GM18858 (cell line): ENCODE results near the gene NTN5.
"Not testable (repeated sequence)": the region's sequence is repeated elsewhere in the genome, so short reads cannot be mapped to it uniquely, and the experiment has no call there.

Experiments
- ATAC-seq: cut with Tn5 transposase; IDR thresholded peaks from one replicate; pipeline ENCODE4 v1.9.1; 2021; ENCODE audit not compliant: unreplicated experiment

The NTN5 gene

DNA sequence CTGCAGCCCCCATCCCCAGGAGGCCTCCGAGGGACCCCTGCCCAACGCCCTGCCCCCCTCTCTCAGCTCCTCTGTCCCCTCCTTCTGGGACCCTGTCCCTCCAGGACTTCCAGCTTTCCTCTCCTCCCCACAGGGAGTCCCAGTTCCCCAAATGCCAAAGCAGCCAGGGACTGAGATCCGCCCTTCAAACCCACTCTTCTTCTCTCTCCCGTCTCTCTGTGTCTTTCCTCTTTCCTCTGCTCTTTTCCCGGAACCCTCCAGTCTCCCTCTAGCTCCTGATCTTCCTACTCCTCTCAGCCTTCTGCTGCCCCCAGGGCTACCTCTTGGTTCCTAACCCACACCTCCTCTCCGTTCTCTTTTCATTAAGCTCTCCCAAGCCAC is 27.2 kb downstream of the NTN5 start:
- ATAC-seq, result no peak

DNA sequence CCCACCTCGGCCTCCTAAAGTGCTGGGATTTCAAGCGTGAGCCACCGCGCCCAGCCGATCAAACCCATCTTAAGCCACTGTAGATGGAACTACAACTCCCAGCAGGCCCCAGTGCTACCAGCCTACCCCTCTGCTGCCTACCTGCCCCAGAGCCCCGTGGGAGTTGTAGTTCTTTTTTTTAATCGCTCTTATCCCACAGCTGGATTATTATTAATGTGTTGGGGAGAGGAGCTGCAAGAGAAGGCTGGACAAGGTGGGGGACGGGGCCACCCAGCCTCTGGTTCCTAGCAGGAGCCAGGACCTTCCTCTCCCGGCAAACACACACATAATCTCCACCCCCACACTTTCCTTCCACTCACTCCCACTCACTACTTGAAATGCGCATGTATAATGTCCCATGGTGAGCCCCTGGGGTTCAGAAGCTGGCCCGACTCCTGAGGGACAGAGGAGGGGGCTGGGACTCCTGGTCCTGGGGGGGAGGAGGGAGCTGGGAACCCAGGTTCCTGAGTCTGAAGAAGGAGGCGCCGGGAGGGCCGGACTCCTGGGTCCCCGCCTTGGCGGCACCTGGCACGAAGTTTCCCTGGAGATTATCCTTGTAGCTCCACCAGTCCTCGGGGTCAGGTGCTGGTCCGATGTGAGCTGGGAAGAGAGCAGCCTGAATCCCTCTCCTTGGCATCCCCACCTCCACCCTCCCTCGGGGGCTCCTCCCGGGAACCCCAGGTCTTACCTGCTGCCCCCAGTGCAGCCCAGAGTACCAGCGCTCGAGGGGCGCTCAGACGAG is 27.8 kb downstream of the NTN5 start:
- no peak for ATAC-seq

DNA sequence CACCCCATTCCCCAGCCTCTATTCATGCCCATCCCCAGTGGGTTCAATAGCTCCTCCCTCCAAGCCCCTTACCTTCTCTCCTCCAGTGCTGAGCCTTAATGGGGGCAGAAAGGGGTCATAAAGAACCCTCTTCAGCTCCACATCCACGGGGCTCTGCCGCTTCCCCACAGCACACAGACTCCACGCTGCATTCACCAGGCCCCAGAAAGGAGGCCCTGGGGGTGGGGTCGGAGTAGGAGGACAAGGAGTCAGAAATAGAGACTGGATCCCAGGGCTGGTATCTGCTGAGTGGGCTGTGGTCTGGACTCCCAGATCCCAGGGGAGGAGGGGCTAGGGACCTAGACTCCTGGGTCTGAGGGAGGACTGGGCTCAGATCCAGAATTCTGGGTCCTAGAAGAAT is 28.5 kb downstream of the NTN5 start:
- no peak for ATAC-seq

DNA sequence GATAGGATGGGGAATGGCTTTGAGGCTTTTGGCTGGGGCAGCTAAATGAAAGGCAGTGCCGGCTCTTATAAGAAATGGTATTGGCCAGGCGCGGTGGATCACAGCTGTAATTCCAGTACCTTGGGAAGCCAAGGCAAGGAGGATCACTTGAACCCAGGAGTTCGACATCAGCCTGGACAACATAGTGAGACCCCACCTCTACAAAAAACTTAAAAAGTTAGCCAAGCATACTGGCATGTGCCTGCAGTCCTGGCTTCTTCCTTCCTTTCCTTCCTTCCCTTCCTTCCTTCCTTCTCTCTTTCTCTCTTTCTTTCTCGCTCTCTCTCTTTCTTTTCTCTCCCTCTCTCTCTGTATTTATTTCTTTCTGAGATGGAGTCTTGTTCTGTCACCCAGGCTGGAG is 30.0 kb downstream of the NTN5 start:
- ATAC-seq, result no peak

DNA sequence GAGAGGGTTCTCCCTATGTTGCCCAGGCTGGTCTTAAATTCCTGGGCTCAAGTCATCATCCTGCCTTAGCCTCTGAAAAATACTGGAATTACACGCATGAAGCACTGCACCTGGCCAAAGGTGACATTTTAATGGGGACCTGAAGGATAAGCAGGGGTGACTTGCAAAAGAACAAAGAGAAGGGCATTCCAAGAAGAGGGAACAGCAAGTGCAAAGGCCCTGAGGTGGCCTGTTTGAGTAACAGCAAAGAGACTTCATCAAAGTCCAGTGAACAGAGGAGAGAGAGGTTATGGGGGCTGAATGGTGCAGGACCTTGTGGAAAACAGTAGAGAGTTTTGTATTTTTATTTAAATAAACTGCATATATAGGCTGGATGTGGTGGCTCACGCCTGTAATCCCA is 31.0 kb downstream of the NTN5 start:
- ATAC-seq, result no peak

DNA sequence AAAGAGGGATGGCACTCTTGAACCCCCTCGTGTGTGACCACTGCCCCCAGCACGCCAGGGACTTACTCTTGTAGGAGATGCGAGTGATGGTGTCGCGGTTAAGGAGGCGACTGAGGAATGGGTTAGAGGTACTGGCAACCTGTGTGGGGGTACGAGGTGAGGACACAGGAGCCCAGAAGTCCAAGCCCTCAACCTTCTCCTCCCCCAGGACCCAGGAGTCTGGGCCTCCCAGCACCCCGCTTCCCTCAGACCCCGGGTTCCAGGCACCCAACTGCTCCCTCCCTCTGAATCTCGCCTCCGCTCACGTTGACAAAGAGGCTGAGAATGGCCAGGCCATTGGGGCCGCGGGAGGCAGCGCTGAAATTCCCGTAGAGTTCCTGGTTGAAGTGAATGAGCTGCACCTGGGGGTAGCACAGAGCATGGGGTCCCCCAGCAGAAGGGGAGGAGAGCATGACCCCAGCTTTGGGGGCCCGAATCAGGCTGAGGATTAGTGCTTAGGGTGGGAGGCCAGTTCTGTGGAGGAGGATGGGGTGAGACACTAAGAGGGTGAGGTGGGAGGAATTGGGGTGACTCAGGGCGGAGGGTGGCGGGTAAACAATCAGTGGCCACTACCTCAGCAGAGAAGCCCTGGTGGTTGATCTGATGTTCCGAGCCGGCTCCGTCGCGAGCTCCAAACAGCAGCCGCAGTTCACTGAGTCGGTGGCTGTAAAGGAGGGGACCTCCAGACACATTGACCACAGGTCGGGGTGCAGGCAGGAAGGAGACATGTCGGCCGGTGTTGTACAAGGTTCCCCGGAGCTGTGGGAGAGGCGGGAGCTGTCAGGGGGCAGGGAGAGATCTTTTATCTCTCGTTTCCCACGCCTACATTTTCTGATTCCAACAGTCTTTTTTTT is 33.1 kb downstream of the NTN5 start:
- no peak for ATAC-seq

DNA sequence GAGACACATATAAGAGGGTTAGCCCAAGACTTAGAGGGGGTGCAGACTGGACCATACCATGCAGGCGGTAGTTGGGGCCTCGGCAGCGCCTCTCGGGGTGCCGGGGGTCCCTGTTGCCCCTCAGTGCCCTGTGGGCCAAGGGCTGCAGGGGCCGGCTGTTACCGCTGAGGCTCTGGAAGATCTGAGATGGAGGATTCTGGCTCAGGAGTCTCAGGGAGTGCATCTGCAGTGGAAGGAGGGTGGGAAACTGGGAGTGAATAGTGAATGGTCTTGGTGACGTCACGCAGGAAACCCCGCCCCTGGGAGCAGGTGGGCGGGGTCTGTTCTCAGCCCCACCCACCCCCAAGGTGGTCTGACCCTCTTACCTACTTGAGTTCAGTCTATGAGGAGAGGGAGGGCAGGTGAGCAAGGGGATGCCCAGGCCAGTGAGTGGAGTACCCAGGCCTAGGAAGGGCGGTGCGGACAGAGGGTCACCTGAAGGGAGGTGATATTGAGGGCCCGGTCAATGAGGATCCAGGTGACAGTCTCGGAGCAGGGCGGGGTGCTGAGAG is 33.9 kb downstream of the NTN5 start:
- ATAC-seq, result no peak

DNA sequence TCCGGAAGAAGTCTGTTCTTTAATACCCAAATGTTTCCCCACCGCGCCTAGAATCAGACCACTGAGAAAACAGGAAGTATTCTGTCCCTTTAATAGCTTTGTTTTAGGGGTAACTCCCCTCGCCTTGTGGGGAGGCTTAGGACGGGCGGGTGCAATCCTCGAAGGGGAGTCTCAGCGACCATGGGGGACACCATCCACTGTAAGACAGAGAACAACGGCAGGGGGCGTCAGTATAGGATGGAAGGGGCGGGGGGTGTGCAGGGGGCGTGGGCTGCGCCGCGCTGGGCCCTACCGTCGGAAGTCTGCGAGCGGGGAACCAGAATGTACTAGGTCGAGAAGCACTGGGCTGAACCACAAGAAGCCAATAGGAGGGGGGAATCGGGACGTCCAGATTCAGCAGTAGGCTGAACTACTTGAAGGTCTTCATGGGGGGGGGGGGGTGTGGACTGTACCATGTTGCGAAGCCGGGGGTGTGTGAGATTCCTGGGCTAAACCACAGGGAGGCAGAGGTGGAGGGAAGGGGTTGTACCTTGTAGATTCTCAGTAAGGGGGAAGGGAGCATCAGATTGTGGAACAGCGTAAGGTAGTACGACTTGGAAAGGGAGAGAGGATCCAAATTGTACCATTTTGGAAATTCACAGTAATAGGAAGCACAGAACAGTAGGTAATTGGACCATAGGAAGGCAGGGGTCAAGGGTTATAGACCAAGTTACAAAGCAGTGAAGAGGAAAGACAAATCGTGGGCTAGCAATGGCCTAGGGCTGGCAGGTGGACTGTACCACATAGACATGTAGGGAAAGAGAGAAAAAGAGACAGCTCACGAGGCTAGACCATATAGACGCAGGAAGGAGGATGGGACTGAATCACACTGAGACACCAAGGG is 34.6 kb downstream of the NTN5 start:
- ATAC-seq, result peak; percentile 1

DNA sequence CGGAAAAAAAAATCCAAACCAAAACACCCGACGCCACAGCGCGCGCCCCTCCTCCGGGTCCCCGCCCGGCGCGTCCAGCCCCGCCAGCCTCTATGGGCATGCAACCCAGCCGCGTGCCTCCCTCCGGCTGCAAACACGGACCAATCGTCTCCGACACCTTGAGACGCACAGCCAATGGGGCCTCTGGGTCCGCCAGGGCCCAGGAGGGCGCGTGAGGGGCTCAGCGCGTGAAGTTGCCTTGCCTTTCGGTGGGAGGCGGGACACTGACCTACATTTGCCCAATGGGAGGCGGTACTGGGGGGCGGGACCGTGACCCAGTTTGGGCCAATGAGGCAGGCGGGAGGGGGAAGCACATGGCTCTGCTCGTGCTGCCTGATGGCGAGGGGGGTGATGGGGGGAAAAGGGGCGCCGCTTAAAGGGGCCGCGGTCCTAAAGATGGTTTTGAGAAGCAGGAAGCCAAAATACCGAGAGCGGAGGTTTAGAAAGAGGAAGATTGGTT is 35.3 kb downstream of the NTN5 start:
- peak; percentile 59 for ATAC-seq

DNA sequence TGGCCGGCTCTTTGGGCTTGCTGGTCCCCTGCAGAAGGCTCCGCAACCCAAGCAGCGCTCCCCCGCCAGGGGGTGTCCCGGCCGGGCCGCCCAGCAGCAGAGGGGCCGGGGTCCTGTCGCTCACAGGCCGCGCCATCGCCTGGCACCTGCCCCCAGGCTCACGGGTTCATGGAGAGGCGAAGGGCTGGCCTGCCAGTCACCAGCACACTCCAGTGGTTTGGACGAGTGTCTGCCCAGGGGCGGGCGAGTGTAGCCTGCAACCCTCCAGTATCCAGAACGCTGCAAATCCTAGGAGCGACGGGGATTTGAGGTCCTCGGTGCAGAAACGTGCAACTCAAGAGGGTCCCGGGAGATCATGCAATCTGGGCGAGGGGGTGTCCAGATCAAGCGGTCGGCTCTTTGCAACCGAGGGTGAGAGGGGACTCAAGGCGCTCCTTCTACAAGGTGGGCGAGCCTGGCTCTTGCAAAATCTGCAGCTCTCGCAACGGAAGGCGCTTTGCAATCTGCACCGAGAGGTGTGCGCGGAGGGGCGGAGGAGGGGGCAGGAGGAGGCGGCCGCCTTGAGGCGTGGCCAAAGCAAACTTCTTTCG is 35.9 kb downstream of the NTN5 start, which contains the start of gene DBP:
Gene DBP, minus strand, starts transcription at position 521 of the 590 bp plus-strand sequence. Its CDS starts 385 bp downstream, at position 136.
- ATAC-seq, result no peak

DNA sequence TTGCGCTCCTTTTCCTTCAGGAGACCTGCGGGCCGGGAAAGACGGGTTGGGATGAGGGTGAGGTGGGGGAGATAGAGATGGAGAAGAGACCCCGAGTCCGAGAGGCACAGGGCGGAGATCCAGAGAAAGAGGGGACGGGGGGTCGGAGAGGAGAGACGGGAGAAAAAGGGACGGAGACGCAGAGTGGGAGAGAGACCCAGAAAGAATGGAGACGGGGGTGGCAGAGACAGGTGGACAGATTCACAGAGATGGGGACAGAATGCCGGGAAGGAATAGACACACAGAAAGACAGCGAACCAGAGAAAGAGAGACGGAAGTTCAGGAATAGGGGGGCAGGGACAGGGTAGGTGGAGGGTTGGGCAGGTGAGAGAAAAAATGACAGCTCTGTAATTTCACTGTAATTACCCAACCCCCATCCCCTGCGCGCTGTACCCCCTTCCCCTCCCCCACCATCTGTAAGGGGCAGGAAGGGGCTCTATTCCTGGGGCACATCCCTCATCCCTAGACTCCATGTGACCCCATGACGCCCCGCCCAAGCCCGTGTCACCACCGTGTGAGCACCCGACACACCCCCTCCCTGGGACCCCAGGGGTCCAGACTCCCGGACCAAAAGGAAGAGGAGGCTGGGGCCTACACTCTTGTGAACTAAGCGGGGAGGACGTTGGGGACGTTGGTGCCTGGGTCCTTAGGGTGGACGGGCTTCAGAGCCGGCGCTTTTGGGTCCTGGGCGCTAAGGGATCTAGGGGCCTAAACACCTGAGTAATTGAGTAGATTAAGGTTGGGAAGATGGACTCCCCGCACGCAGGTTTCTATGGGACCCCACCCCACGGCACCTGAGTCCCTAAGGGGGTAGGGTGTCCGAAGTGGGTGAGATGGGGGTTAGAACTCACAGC is 36.6 kb downstream of the NTN5 start:
- no peak for ATAC-seq

DNA sequence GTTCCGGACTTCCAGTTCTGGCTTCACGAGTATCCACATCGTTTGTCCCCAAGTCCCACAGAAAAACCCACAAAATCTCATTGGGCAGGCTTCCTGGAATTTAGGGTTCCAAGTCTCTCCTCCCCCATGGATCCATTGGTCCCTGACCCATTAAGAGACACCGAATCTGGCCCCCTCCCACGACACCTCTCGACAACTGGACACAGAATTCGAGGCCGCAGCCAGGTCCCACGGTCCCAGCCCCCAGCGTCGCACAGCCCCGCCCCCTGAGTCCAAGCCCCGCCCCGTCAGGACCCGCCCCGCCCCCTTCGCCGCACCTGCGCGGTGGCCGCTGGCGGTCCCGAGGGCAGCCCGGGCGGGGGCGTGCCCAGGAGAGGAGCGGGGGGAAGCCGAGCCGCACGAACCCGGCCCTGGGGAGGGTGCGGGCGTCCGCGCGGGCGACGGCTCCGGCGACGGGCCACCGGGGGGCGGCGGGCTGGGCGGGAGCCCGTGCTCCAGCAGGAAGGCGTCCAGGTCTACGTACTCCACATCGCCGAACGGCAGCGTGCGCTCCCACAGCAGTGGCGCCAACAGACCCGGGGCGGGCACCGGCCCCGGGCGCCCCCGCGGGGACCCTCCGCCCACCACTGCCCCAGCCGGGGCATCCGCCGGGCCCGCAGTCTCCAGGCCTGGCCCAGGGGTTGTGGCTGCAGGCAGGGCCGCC is 37.4 kb downstream of the NTN5 start:
- ATAC-seq, result no peak

DNA sequence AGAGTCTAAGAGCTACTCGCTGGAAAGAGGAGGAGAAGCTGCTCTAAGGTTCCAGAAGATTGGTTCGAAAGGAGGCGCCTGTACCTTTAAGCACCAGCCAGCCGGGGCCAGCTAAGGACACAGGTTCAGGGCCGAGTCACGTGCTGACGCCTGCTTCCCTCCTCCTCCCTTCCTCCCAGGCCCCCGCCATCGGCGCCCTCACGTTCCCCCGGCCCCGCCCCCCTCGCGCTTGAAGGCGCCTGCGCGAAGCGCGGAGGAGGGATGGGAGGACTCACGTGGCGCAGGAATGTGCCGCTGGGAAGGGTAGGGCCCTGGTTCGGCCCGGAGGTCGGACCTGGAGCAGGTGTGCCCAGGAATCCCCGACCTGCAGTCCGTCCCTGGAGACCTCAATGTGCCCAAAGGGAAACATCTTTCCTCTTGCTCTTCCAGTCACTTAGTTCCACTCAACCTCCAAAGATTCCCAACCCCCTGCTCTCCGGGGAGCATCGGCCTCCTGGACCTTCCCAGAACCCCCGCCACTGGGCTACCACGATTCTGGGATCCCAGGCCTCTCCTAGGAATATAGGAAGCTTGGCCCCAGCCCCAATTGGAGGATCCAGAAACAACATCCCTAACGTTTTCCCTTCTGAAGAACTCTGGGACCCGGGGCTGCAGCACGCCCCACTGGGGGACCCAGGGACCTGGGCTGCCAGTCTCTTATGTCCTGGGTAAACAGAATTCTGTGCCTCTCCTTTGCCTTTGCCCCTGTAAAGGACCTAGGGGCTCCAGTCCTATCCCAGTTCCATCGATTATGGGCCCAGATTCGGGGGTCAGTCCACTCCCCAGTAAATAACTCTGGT is 38.2 kb downstream of the NTN5 start:
- ATAC-seq, result no peak

DNA sequence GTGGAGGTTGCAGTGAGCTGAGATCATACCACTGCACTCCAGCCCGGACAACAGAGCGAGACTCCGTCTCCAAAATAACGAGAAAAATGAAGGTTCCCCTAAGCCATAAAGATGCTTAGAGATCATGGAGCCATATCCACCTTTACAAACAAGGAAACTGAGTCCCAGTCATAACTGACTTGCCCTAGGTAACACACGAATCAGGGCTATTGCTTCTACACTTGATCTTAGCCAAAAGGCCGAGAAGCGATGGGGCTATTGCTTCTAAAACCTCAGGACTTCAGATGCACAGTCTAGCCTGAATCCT is 38.8 kb downstream of the NTN5 start:
- ATAC-seq, result no peak

DNA sequence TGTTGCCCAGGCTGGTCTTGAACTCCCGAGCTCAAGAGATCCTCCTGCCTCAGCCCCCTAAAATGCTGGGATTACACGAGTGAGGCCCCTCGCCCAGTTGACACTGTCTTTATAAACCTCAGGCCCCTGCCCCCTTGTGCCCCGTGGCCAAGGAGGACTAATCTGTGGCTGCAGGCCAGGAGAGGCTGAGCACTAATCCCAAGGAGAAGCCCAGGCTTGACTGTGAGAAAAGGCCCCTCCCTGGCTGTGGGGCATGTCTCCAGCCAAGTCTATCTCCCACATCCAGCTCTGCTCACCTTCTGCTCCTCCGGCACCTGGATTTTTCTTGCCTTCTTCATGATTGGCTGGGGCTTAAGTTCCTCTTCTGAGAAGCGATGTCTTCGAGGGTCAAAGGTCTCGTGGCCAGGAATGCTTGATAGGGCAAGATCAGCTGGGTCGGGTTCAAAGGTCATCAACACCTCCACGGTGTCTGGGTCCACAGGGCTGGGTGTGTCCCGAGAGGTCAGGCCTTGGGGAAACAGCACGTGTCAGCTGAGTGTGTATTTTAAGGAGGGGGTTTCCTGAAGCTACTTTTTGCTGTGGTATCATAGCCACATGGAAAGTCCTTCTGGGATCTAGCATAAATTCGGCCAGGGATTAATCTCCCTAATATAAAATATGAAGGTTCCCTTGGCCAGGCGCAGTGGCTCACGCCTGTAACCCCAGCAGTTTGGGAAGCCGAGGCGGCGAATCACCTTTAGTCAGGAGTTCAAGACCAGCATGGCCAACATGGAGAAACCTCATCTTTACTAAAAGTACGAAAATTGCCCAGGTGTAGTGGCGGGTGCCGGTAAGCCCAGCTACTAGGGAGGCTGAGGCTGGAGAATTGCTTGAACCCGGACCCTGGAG is 39.4 kb downstream of the NTN5 start:
- no peak for ATAC-seq

DNA sequence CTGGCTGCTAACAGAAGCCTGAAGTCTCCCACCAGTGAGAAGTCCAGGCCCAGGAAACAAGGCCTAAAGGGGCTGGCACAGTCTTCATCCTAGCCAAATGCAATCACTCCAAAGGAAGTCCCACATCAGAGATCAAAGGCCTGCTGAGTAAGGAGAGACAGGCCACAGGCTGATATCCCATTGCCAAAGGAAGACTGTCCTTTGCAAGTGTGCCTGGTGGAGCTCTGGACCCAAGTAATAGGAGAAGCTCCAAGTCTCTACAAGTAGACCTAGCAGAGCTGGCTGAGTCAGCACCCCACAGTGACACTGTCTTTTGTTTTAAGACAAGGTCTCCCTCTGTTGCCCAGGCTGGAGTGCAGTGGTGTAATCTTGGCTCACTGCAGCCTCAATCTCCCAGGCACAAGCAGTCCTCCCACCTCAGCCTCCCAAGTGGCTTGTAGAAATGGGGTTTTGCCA is 40.1 kb downstream of the NTN5 start:
- no peak for ATAC-seq

DNA sequence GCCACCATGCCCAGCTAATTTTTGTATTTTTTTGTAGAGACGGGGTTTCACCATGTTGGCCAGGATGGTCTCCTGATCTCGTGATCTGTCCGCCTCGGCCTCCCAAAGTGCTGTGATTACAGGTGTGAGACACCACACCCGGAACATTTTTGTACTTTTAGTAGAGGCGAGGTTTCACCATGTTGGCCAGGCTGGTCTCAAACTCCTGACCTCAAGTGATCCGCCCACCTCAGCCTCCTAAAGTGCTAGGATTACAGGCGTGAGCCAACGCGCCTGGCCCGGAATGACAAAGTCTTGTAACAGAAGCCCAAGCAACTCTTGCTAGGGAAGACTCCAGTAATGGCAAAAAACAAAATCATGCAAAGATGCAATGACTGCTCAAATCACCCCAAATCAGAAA is 40.5 kb downstream of the NTN5 start:
- not testable (repeated sequence) for ATAC-seq
